Esophagus squamous epithelium (tissue), 5 donors: ENCODE results near the gene KPTN. TPM values are rescaled to one million over a fixed set of nuclear protein-coding genes. Genes with fewer than 3 reads are reported as not detected.
"Not testable (repeated sequence)": the region's sequence is repeated elsewhere in the genome, so short reads cannot be mapped to it uniquely, and the experiment has no call there.

Experiments used
- DNase-seq: peaks from one replicate; lab custom pipeline; 2025; lab: John Stamatoyannopoulos, UW
- H3K27ac ChIP-seq, 4 donors: fragments of 200-600 bp; sonication (generic); one replicate each; pipeline ENCODE4 v1.5.1; 2016 to 2019; ENCODE audit warnings: mild to moderate bottlenecking in 1 of 4
- H3K27me3 ChIP-seq, 4 donors: fragments of 200-600 bp; sonication (generic); 1 replicate in 3 of 4; 2 replicates in 1 of 4; pipeline versions ENCODE4 v1.5.1 to v1.6.0; 2017 to 2021; ENCODE audit warnings: antibody characterized with exemption in 1 of 4
- H3K36me3 ChIP-seq, 3 donors: fragments of 200-600 bp; sonication (generic); one replicate each; pipeline ENCODE4 v1.5.1; 2016 to 2019
- H3K4me1 ChIP-seq, 3 donors: fragments of 200-600 bp; sonication (generic); one replicate each; pipeline ENCODE4 v1.5.1; 2017 to 2019
- H3K4me3 ChIP-seq, 4 donors: fragments of 200-600 bp; sonication (generic); 1 replicate in 3 of 4; 2 replicates in 1 of 4; pipeline ENCODE4 v1.5.1; 2016 to 2019; ENCODE audit warnings: mild to moderate bottlenecking in 2 of 4, moderate library complexity in 1 of 4
- H3K9me3 ChIP-seq, 3 donors: fragments of 200-600 bp; sonication (generic); one replicate each; pipeline ENCODE4 v1.5.1; 2016 to 2019
- POLR2A ChIP-seq, 4 donors: fragments of 450-650 bp; IDR thresholded peaks; one replicate each; pipeline ENCODE4 v1.6.1; 2017; ENCODE audit warnings: antibody characterized with exemption in 4 of 4, mild to moderate bottlenecking in 4 of 4, moderate library complexity in 3 of 4
- WGBS, 2 donors: methylation state at CpG; one replicate each; pipeline ENCODE4 v1.1.5; 2018; 5-methylcytosine and 5-hydroxymethylcytosine counted together
- intact Hi-C: fragments of 100-400 bp; cut with DNase I; formaldehyde crosslinking; loops from one replicate; pipeline ENCODE4 v1.15.0; 2022
- total RNA-seq, 4 donors: library from RNA; depleted of rRNA; stranded (reverse); fragments of >200 nt; gene quantifications; one replicate each; pipeline ENCODE4 v1.1.0, GENCODE V29; 2016
- TF ChIP-seq, protein P1 (sequence below), 6 experiments: fragments of 450-650 bp in 4 of 6; fragments of 200-600 bp in 2 of 6; sonication (generic) in 2 of 6; IDR thresholded peaks; one replicate each; pipeline ENCODE4 v1.5.1; 2016 to 2019; ENCODE audit warnings: antibody characterized with exemption in 6 of 6, mild to moderate bottlenecking in 4 of 6, moderate library complexity in 4 of 6
- donor health status: DM: yes; HTN: yes; CAD: no.

KPTN gene
- total RNA-seq, 4 donors from 2014 or later: 5.6 to 9.4 (median 8.4) TPM

DNA sequence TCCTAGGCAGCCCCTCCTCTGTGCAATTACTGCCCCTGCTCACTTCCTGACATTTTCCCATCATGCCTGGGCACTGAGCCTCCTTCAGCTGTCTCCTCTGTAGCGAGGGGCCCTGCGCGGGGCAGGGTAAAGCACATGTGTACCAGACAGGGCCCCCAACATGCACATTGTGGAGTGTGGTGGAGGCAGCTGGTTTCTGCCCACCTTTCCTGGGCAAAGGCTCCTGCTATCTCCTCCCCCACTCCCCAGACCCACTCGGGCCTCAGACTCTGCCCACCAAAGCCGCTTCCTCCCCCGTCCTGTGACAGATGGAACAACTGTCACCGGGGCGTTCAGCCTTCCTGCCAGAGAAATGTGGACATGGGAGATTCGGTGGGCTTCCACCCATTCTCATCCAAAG is 2.9 kb upstream of the KPTN start:
- H3K36me3 ChIP-seq: peaks cover 19 to 67% (median 23%) of the 10 kb centered on the region in 3 donors
- no peaks in the 10 kb centered on the region for H3K27me3 ChIP-seq
- intact Hi-C loops: no loop called here
- DNase-seq: no peak
- H3K4me1 ChIP-seq: peaks cover 11 to 22% (median 13%) of the 10 kb centered on the region in 3 donors
- 77 to 88% methylated on average over 3 to 5 of the region's 9 CpGs for WGBS, 2 donors
- H3K4me3 ChIP-seq: no peak overlapping the region
- TF ChIP-seq, protein P1, sequence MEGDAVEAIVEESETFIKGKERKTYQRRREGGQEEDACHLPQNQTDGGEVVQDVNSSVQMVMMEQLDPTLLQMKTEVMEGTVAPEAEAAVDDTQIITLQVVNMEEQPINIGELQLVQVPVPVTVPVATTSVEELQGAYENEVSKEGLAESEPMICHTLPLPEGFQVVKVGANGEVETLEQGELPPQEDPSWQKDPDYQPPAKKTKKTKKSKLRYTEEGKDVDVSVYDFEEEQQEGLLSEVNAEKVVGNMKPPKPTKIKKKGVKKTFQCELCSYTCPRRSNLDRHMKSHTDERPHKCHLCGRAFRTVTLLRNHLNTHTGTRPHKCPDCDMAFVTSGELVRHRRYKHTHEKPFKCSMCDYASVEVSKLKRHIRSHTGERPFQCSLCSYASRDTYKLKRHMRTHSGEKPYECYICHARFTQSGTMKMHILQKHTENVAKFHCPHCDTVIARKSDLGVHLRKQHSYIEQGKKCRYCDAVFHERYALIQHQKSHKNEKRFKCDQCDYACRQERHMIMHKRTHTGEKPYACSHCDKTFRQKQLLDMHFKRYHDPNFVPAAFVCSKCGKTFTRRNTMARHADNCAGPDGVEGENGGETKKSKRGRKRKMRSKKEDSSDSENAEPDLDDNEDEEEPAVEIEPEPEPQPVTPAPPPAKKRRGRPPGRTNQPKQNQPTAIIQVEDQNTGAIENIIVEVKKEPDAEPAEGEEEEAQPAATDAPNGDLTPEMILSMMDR (IDR thresholded peaks at IDR 0.05): no peak
- no peak for TF ChIP-seq POLR2A (IDR thresholded peaks at IDR 0.05)
- no peak overlapping the region for H3K27ac ChIP-seq
- H3K9me3 ChIP-seq: no peaks in the 10 kb centered on the region

DNA sequence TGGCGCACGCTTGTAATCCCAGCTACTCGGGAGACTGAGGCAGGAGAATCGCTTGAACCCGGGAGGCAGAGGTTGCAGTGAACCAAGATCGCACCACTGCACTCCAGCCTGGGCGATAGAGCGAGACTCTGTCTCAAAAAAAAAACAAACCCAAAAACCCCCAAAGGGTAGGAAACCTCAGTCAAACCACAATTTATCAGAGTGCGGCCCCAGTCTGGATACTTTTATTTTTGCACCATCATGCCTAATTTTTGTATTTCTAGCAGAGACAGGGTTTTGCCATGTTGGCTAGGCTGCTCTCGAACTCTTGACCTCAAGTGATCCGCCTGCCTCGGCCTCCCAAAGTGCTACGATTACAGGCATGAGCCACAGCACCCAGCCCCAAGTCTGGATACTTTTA is 2.2 kb upstream of the KPTN start:
- intact Hi-C loops, DNase-seq, H3K9me3 ChIP-seq, H3K4me3 ChIP-seq, H3K27me3 ChIP-seq, H3K27ac ChIP-seq: not testable (repeated sequence)
- peaks cover 15 to 60% (median 16%) of the 10 kb centered on the region in 3 donors for H3K36me3 ChIP-seq
- 79 to 80% methylated on average over 9 to 13 of the region's 13 CpGs for WGBS, 2 donors
- H3K4me1 ChIP-seq: peaks cover 11 to 22% (median 13%) of the 10 kb centered on the region in 3 donors

DNA sequence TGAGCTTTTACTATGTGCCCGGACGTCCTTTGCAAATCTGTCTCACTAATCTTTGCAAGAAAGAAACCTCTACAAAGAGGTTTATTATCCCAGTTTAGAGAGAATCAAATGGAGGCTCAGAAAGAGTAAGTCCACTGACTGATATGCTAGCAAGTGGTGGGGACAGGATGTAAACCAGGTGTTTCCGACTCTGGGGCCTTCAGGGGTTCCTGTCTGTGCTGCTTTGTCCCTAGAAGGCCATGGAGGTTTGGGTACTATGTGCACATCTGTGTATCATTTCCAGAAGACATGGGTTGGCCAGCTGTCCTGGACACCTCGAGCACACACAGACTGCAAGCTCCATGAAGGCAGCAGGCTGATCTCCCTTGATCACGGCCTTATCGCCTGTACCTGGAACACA is 1.2 kb upstream of the KPTN start:
- TF ChIP-seq POLR2A (IDR thresholded peaks at IDR 0.05): no peak
- TF ChIP-seq, protein P1 (IDR thresholded peaks at IDR 0.05): no peak
- no peaks in the 10 kb centered on the region for H3K27me3 ChIP-seq
- intact Hi-C loops: no loop called here

GRCh38 chr19:47483200-47483599 is 819 bp downstream of the KPTN start:
- Histone ChIP-seq H3K4me3 (peak overlapping the region in 3 of 4 donors; percentile 76 to 91 (median 79)), H3K4me1 (peaks cover 11 to 34% (median 13%) of the 10 kb centered on the region in 3 donors), H3K36me3 (peaks cover 4 to 30% (median 6%) of the 10 kb centered on the region in 3 donors), H3K27me3 (no peaks in the 10 kb centered on the region), H3K27ac (peak overlapping the region in 2 of 4 donors; percentile 95 to 96), H3K9me3 (no peaks in the 10 kb centered on the region)
- intact Hi-C loops: no loop called here
- TF ChIP-seq, protein P1 (IDR thresholded peaks at IDR 0.05): no peak
- TF ChIP-seq POLR2A (IDR thresholded peaks at IDR 0.05): no peak
- WGBS, 2 donors: 88% methylated on average over 13 of the region's 15 CpGs; no CpG with 5 or more reads in 1 of the 2 donors
- DNase-seq: no peak

More for the DNA sequence above, 1.2 kb upstream of the KPTN start:
- peaks cover 11 to 26% (median 13%) of the 10 kb centered on the region in 3 donors for H3K4me1 ChIP-seq
- peak overlapping the region in 1 of 4 donors; percentile 91 for H3K4me3 ChIP-seq
- no peak for DNase-seq
- peak overlapping the region; percentile 94 to 97 (median 96) for H3K27ac ChIP-seq
- H3K9me3 ChIP-seq: no peaks in the 10 kb centered on the region
- H3K36me3 ChIP-seq: peaks cover 15 to 50% (median 16%) of the 10 kb centered on the region in 3 donors
- WGBS, 2 donors: 60 to 63% methylated on average over 2 to 4 of the region's 6 CpGs

DNA sequence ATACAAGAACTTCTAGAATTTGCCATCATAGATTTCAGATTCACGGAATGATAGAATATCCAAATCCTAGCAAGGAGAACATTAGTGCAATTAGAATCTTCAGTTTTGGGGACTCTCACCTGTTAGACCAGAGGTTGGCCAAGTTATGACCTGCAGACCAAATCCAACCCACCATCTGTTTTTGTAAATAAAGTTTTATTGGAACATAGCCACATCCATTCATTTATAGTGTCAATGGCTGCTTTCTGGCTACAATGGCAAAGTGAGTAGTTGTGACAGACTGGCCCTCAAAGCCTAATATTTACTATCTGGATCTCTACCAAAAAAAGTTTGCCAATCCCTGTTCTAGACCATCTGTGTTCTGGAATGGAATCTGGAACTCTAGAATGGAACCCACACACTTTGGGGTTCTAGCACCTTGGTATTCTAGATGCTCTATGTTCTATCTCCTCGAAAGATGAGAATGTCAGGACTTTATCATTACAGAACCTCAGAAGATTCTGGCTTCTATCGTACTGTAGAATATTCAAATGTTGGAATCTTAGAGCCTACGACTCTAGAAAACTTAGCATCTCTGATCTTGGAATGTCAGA is 2.5 kb downstream of the KPTN start:
- no peak overlapping the region for H3K27ac ChIP-seq
- no peak overlapping the region for H3K4me3 ChIP-seq
- no peaks in the 10 kb centered on the region for H3K9me3 ChIP-seq
- no peak for TF ChIP-seq POLR2A (IDR thresholded peaks at IDR 0.05)
- TF ChIP-seq, protein P1 (IDR thresholded peaks at IDR 0.05): no peak
- H3K36me3 ChIP-seq: peaks cover 0 to 13% (median 0%) of the 10 kb centered on the region in 3 donors
- WGBS, 2 donors: 93% methylated on average over 4 of the region's 4 CpGs
- intact Hi-C loops: no loop called here
- DNase-seq: no peak
- H3K4me1 ChIP-seq: peaks cover 11 to 34% (median 13%) of the 10 kb centered on the region in 3 donors
- H3K27me3 ChIP-seq: no peaks in the 10 kb centered on the region
